Natural killer cell (primary cell): ENCODE data around the gene PRKN. TPM values are rescaled to one million over a fixed set of nuclear protein-coding genes. Genes with fewer than 3 reads are reported as not detected.

Experiments used
- ATAC-seq, 3 donors: fragments of 150-1000 bp in 2 of 3; fragments of 200-7000 bp in 1 of 3; cut with Tn5 transposase; 1 replicate in 1 of 3; 2 replicates in 2 of 3; pipeline ENCODE4 v1.10.0; 2021; ENCODE audit warnings: mild to moderate bottlenecking in 2 of 3, moderate library complexity in 2 of 3
- DNase-seq, 2 donors: peaks; one replicate each; pipeline versions ENCODE4 v3.0.0 to v3.0.0-alpha.2; 2013 to 2021; ENCODE audit warnings: mixed read lengths in 1 of 2
- H3K27ac ChIP-seq: one replicate; pipeline ENCODE4 v1.5.1; 2013; ENCODE audit warnings: mild to moderate bottlenecking, low read length
- H3K27me3 ChIP-seq: one replicate; pipeline ENCODE4 v1.6.1; 2013; ENCODE audit warnings: low read length; ENCODE audit not compliant: control insufficient read depth, insufficient read depth
- H3K36me3 ChIP-seq: one replicate; pipeline ENCODE4 v1.6.1; 2013; ENCODE audit warnings: low read length; ENCODE audit not compliant: control insufficient read depth, insufficient read depth
- H3K4me1 ChIP-seq: one replicate; pipeline ENCODE4 v1.6.1; 2013; ENCODE audit warnings: low read length; ENCODE audit not compliant: control insufficient read depth, insufficient read depth
- H3K4me3 ChIP-seq: one replicate; pipeline ENCODE4 v1.5.1; 2013; ENCODE audit warnings: low read length
- H3K9me3 ChIP-seq: one replicate; pipeline ENCODE4 v1.6.1; 2013; ENCODE audit warnings: low read length; ENCODE audit not compliant: control insufficient read depth, insufficient read depth
- H3K27ac Mint-ChIP-seq, 2 donors: one replicate each; pipeline ENCODE4 v1.8.0; 2022; ENCODE audit warnings: mild to moderate bottlenecking in 2 of 2, mixed read lengths in 2 of 2, moderate library complexity in 1 of 2
- H3K27me3 Mint-ChIP-seq, 2 donors: one replicate each; pipeline ENCODE4 v1.8.0; 2022; ENCODE audit warnings: low read depth in 2 of 2, mixed read lengths in 2 of 2
- H3K36me3 Mint-ChIP-seq: one replicate; pipeline ENCODE4 v1.8.0; 2022; ENCODE audit warnings: mixed read lengths
- H3K4me1 Mint-ChIP-seq, 2 donors: one replicate each; pipeline ENCODE4 v1.8.0; 2022; ENCODE audit warnings: mixed read lengths in 2 of 2
- H3K4me3 Mint-ChIP-seq: one replicate; pipeline ENCODE4 v1.8.0; 2022; ENCODE audit warnings: mild to moderate bottlenecking, moderate library complexity, mixed read lengths
- H3K9me3 Mint-ChIP-seq, 2 donors: one replicate each; pipeline ENCODE4 v1.8.0; 2022; ENCODE audit warnings: mixed read lengths in 2 of 2
- WGBS: methylation state at CpG from one replicate; pipeline ENCODE4 v1.1.7; 2013; ENCODE audit warnings: missing lambda C conversion rate; ENCODE audit not compliant: insufficient coverage; 5-methylcytosine and 5-hydroxymethylcytosine counted together
- intact Hi-C: fragments of 100-400 bp; cut with micrococcal nuclease; formaldehyde crosslinking; loops from one replicate; pipeline ENCODE4 v1.14.2; 2022
- total RNA-seq, 4 donors: library from RNA; stranded (reverse); fragments of 120-200 nt in 1 of 4; gene quantifications; one replicate each; pipeline versions ENCODE4 v1.2.3 to v1.2.4, GENCODE V29; 2013 to 2022
- TF ChIP-seq, protein P1 (sequence below): fragments of 200-600 bp; IDR thresholded peaks from one replicate; pipeline ENCODE4 v1.8.0; 2022; ENCODE audit warnings: antibody characterized with exemption

Gene PRKN
- total RNA-seq, 3 donors from 2014 or later (not counting 1 experiment from before 2014, with no cell fraction given), result 1.4 to 1.9 (median 1.9) TPM

DNA sequence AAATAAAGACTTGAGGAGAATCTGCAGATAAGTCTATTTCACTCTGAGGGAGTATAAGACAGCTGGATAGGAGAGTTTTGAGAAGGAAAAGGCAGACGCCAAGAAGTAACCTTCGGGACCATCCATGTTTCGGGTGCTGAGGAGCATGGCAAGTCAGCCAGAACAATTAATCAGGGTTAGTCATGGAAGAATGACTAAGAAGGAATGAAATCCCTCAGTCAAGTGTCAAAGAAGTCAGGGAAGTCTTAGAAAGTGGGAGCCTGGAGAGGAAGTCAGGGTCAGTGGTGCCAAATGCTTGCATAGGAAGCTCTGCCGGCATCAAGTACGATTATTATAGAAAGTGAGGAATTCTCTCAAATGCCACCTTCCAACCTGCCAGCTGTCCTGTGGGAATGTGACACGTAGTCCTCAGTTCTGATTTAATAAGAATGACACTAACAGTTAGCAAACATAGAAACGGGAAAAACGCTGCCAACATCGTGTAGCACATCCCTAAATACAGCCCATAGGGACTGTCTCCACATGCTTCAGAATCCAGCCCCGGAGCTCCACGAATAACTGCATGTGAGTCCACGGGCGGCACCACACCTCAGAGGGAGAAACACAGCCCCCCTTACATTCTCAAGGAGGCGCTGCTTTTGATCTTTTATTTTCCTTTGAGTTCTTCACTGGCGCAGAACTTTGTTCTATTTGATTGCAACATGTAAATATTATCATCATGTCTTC is 602.7 kb downstream of the PRKN start:
- no peak overlapping the region for H3K27ac Mint-ChIP-seq
- Histone ChIP-seq H3K27me3 (no peaks in the 10 kb centered on the region), H3K9me3 (no peaks in the 10 kb centered on the region), H3K27ac (no peak overlapping the region), H3K36me3 (no peaks in the 10 kb centered on the region), H3K4me3 (no peak overlapping the region), H3K4me1 (no peaks in the 10 kb centered on the region)
- intact Hi-C loops, result no loop called here
- no peak for DNase-seq
- no peaks in the 10 kb centered on the region for H3K27me3 Mint-ChIP-seq
- no peaks in the 10 kb centered on the region for H3K4me1 Mint-ChIP-seq
- no peak for ATAC-seq
- H3K4me3 Mint-ChIP-seq, result no peak overlapping the region
- no peaks in the 10 kb centered on the region for H3K36me3 Mint-ChIP-seq
- 94% methylated on average over 14 of the region's 15 CpGs for WGBS
- peaks cover 0 to 6% of the 10 kb centered on the region in 2 donors for H3K9me3 Mint-ChIP-seq
- TF ChIP-seq, protein P1, sequence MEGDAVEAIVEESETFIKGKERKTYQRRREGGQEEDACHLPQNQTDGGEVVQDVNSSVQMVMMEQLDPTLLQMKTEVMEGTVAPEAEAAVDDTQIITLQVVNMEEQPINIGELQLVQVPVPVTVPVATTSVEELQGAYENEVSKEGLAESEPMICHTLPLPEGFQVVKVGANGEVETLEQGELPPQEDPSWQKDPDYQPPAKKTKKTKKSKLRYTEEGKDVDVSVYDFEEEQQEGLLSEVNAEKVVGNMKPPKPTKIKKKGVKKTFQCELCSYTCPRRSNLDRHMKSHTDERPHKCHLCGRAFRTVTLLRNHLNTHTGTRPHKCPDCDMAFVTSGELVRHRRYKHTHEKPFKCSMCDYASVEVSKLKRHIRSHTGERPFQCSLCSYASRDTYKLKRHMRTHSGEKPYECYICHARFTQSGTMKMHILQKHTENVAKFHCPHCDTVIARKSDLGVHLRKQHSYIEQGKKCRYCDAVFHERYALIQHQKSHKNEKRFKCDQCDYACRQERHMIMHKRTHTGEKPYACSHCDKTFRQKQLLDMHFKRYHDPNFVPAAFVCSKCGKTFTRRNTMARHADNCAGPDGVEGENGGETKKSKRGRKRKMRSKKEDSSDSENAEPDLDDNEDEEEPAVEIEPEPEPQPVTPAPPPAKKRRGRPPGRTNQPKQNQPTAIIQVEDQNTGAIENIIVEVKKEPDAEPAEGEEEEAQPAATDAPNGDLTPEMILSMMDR, result no peak

DNA sequence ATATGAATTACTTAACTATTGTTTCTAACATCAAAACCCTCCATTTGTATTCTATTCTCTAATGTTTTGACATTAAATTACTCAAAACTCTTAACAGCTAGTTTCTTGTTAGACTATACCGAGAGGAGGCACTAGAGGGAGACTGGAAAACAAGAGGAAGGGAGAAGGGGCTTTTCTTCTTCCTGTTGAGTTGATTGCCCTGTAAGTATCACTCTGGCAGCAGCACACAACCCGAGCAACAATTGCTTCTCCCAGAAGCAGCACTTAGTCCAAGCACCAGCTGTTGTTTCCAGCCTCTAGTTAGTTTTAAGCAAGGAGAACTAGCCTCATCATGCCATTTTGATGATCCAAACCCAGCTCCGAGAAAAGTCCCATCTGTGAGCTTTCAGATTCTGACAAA is 603.8 kb downstream of the PRKN start:
- DNase-seq, result no peak
- no peak for ATAC-seq
- H3K4me3 Mint-ChIP-seq, result no peak overlapping the region
- intact Hi-C loops, result no loop called here
- TF ChIP-seq, protein P1, result no peak
- Histone ChIP-seq H3K27ac (no peak overlapping the region), H3K4me1 (no peaks in the 10 kb centered on the region), H3K9me3 (no peaks in the 10 kb centered on the region), H3K27me3 (no peaks in the 10 kb centered on the region), H3K4me3 (no peak overlapping the region), H3K36me3 (no peaks in the 10 kb centered on the region)
- H3K9me3 Mint-ChIP-seq, result peaks cover 0 to 6% of the 10 kb centered on the region in 2 donors
- no peaks in the 10 kb centered on the region for H3K4me1 Mint-ChIP-seq
- no peak overlapping the region for H3K27ac Mint-ChIP-seq
- no peaks in the 10 kb centered on the region for H3K27me3 Mint-ChIP-seq
- H3K36me3 Mint-ChIP-seq, result no peaks in the 10 kb centered on the region
- WGBS, result 72% methylated on average over 3 of the region's 3 CpGs

DNA sequence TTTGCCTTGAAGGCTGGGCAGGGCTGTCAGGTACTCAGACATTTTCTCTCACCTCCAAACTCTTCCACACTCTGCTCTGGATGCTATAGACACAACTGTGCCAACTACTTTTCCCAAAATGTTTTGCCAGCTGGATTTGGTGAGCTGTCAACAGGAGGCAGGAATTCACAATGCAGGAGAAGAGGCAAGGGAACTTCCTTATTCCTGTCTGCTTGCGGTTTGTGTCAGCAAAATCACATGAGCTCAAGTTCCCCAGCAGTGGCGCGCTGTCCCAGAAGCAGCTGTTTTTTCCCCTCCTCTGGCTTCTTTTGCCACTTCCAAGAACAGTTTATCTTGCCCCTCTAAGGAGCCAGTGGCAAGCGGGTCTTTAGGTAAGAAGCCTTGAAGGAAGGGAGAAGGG is 608.2 kb downstream of the PRKN start:
- H3K4me1 ChIP-seq, result no peaks in the 10 kb centered on the region
- intact Hi-C loops, result no loop called here
- no peak for ATAC-seq
- Mint-ChIP-seq H3K4me3 (no peak overlapping the region), H3K36me3 (no peaks in the 10 kb centered on the region), H3K27me3 (no peaks in the 10 kb centered on the region), H3K27ac (no peak overlapping the region), H3K4me1 (no peaks in the 10 kb centered on the region), H3K9me3 (peaks cover 0 to 4% of the 10 kb centered on the region in 2 donors)
- DNase-seq, result no peak
- no peak overlapping the region for H3K27ac ChIP-seq
- no peak overlapping the region for H3K4me3 ChIP-seq
- H3K27me3 ChIP-seq, result no peaks in the 10 kb centered on the region
- WGBS, result 12% methylated on average over 4 of the region's 4 CpGs
- TF ChIP-seq, protein P1, result no peak
- H3K36me3 ChIP-seq, result no peaks in the 10 kb centered on the region
- no peaks in the 10 kb centered on the region for H3K9me3 ChIP-seq

DNA sequence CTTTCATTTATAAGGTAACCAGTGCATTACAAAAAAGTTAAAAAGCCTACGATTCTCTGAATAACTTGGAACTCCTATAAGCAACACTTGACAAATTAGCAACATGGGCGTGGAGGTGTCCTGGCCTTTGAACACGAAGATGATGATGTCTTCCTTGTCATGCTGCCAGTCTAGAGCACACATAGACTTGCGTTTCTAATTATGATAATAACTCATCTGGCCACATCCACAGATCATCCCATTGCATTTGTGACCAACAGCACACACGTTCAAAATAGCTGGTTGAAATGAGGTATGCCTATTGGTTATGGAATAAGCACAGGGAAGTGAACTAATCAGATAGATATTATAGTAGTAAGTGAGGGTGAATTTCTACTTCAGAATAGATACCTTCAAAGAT is 608.9 kb downstream of the PRKN start:
- Histone ChIP-seq H3K27ac (no peak overlapping the region), H3K36me3 (no peaks in the 10 kb centered on the region), H3K4me1 (no peaks in the 10 kb centered on the region), H3K9me3 (no peaks in the 10 kb centered on the region), H3K4me3 (no peak overlapping the region), H3K27me3 (no peaks in the 10 kb centered on the region)
- H3K27ac Mint-ChIP-seq, result no peak overlapping the region
- TF ChIP-seq, protein P1, result no peak
- 89% methylated on average over 4 of the region's 5 CpGs for WGBS
- intact Hi-C loops, result no loop called here
- no peak for ATAC-seq
- H3K4me1 Mint-ChIP-seq, result no peaks in the 10 kb centered on the region
- no peaks in the 10 kb centered on the region for H3K27me3 Mint-ChIP-seq
- no peak for DNase-seq
- H3K4me3 Mint-ChIP-seq, result no peak overlapping the region
- H3K9me3 Mint-ChIP-seq, result peaks cover 0 to 4% of the 10 kb centered on the region in 2 donors
- no peaks in the 10 kb centered on the region for H3K36me3 Mint-ChIP-seq
